ENCODE measurements around the gene COL4A6. TPM values are rescaled to one million over a fixed set of nuclear protein-coding genes. Genes with fewer than 3 reads are reported as not detected.

The COL4A6 gene
- total RNA-seq, 4 donors from 2014 or later, result 0.27 to 1.5 (median 1.1) TPM

DNA sequence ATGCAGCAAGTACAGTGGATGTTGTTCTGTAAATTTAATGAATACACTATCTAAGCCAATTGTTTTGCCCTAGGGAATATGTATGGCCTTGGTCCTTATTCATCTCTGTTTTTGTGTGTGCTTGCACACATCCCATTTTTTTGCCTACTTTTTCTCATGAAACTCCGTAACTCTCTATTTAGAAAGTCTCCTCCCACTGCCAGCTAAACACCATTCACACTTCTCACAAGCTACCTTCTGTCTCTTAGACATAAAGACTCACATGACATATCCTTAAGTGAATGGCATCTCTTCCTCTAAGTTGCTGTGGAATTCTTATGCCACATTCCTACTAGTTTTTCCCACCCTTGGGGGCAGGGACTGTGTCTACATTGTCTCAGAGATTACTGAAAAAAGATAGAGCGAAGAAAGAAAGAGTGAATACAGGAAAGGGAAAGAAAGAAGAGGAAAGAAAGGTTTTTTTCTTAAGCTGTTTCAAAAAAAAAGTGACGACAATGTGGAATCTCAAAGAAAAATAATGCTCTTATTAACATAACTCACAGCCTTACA, 229.1 kb downstream of the COL4A6 start:
- Histone ChIP-seq H3K4me3 (replicated peaks in 1 of 3) (no peak overlapping the region), H3K36me3 (no peaks in the 10 kb centered on the region), H3K27me3 (peaks cover 6% of the 10 kb centered on the region), H3K4me1 (no peaks in the 10 kb centered on the region), H3K27ac (no peak overlapping the region), H3K9me3 (no peaks in the 10 kb centered on the region)
- WGBS, 2 donors, result 91 to 94% methylated on average over 3 of the region's 3 CpGs
- TF ChIP-seq POLR2A (IDR thresholded peaks at IDR 0.05), result no peak
- TF ChIP-seq, protein P1, sequence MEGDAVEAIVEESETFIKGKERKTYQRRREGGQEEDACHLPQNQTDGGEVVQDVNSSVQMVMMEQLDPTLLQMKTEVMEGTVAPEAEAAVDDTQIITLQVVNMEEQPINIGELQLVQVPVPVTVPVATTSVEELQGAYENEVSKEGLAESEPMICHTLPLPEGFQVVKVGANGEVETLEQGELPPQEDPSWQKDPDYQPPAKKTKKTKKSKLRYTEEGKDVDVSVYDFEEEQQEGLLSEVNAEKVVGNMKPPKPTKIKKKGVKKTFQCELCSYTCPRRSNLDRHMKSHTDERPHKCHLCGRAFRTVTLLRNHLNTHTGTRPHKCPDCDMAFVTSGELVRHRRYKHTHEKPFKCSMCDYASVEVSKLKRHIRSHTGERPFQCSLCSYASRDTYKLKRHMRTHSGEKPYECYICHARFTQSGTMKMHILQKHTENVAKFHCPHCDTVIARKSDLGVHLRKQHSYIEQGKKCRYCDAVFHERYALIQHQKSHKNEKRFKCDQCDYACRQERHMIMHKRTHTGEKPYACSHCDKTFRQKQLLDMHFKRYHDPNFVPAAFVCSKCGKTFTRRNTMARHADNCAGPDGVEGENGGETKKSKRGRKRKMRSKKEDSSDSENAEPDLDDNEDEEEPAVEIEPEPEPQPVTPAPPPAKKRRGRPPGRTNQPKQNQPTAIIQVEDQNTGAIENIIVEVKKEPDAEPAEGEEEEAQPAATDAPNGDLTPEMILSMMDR (IDR thresholded peaks at IDR 0.05), result no peak
- DNase-seq, result no peak
- intact Hi-C loops (cut with DNase I), result no loop called here

- peaks cover 6% of the 10 kb centered on the region for H3K27me3 ChIP-seq
- intact Hi-C loops (cut with DNase I), result no loop called here
- H3K36me3 ChIP-seq, result no peaks in the 10 kb centered on the region
- TF ChIP-seq POLR2A (IDR thresholded peaks at IDR 0.05), result no peak
- no peak overlapping the region for H3K4me3 ChIP-seq (replicated peaks in 1 of 3)
- no peaks in the 10 kb centered on the region for H3K4me1 ChIP-seq
- no peaks in the 10 kb centered on the region for H3K9me3 ChIP-seq
- 75 to 78% methylated on average over 3 of the region's 3 CpGs for WGBS, 2 donors
- no peak for DNase-seq
- H3K27ac ChIP-seq, result no peak overlapping the region
These were observed 234.7 kb downstream of the COL4A6 start for GRCh38 chrX:108203540-108203939.

- TF ChIP-seq, protein P1 (IDR thresholded peaks at IDR 0.05), result peak in 2 of 6 experiments; percentile 38 to 39
- TF ChIP-seq POLR2A (IDR thresholded peaks at IDR 0.05), result no peak
- no peaks in the 10 kb centered on the region for H3K4me1 ChIP-seq
- no peak overlapping the region for H3K27ac ChIP-seq
- 9 to 13% methylated on average over 4 of the region's 4 CpGs for WGBS, 2 donors
- H3K27me3 ChIP-seq, result no peaks in the 10 kb centered on the region
- intact Hi-C loops (cut with DNase I), result no loop called here
- H3K4me3 ChIP-seq (replicated peaks in 1 of 3), result no peak overlapping the region
- no peak for DNase-seq
- no peaks in the 10 kb centered on the region for H3K9me3 ChIP-seq
- H3K36me3 ChIP-seq, result no peaks in the 10 kb centered on the region
These were observed 238.5 kb downstream of the COL4A6 start for GRCh38 chrX:108199691-108200090.

DNA sequence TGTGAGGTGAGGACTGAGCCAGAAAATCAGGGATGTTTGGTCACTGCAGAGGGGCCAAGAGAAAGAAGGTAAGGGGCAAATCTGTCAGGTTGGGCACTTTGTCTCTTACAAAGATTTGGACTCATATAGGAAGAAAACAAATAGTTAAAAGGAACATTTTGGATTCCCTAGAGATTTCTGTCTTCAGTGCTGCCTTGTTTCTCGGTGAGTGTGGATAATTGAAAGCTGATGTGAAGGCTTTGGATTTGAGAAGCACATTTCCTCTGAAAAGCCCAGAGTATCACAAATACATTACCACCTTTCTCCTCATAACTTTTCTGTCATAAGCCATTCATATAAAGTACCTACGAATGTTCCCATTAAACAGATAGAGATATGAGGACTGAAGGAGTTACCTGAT, 239.2 kb downstream of the COL4A6 start:
- no peak for TF ChIP-seq POLR2A (IDR thresholded peaks at IDR 0.05)
- TF ChIP-seq, protein P1 (IDR thresholded peaks at IDR 0.05), result no peak
- no peaks in the 10 kb centered on the region for H3K27me3 ChIP-seq
- WGBS, 2 donors, result 69 to 78% methylated on average over 2 of the region's 2 CpGs
- no peaks in the 10 kb centered on the region for H3K4me1 ChIP-seq
- H3K4me3 ChIP-seq (replicated peaks in 1 of 3), result no peak overlapping the region
- DNase-seq, result no peak
- no peaks in the 10 kb centered on the region for H3K36me3 ChIP-seq
- no peaks in the 10 kb centered on the region for H3K9me3 ChIP-seq
- intact Hi-C loops (cut with DNase I), result no loop called here
- H3K27ac ChIP-seq, result no peak overlapping the region

DNA sequence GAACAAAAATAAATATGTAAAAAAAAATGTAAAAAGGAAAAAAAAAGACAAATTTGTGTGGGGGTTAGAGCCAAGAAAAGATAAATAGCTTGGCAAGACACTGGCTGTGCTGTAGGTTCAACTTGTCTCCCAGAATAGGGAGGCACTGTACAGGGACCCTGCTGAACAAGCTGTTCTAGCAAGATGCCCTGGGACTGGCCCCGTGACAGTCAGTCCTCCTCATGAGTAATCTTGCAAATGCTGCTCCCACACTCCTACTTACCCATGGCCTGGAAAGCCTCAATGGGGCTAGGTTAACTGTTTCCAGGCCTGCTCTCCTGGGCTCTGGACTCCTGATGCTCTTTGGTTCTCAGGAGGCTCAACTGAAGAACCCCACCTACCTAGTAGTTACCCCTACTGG, 239.8 kb downstream of the COL4A6 start:
- Histone ChIP-seq H3K36me3 (no peaks in the 10 kb centered on the region), H3K4me3 (replicated peaks in 1 of 3) (no peak overlapping the region), H3K27ac (no peak overlapping the region), H3K9me3 (no peaks in the 10 kb centered on the region), H3K4me1 (no peaks in the 10 kb centered on the region), H3K27me3 (no peaks in the 10 kb centered on the region)
- intact Hi-C loops (cut with DNase I), result no loop called here
- WGBS, 2 donors, result 64 to 71% methylated on average over 1 of the region's 1 CpG
- TF ChIP-seq, protein P1 (IDR thresholded peaks at IDR 0.05), result no peak
- TF ChIP-seq POLR2A (IDR thresholded peaks at IDR 0.05), result no peak
- no peak for DNase-seq

Measured in thyroid gland (tissue), 4 donors.